Fibroblast of lung (primary cell): ENCODE results near the gene RABL2A.
"Not testable (repeated sequence)": the region's sequence is repeated elsewhere in the genome, so short reads cannot be mapped to it uniquely, and the experiment has no call there.

Experiments used
- EZH2 ChIP-seq: IDR thresholded peaks from 2 replicates; pipeline ENCODE4 v1.5.1; 2012; ENCODE audit warnings: low read length, control low read depth, mild to moderate bottlenecking; ENCODE audit errors: missing control alignments
- TF ChIP-seq, protein P1 (sequence below), 2 donors: IDR thresholded peaks in 1 of 2; conservative IDR thresholded peaks in 1 of 2; 1 replicate in 1 of 2; 2 replicates in 1 of 2; pipeline ENCODE4 v1.5.1; 2011 to 2012; ENCODE audit warnings: low read length in 2 of 2, control low read depth in 1 of 2, inconsistent platforms in 1 of 2, low read depth in 1 of 2, mild to moderate bottlenecking in 1 of 2

DNA sequence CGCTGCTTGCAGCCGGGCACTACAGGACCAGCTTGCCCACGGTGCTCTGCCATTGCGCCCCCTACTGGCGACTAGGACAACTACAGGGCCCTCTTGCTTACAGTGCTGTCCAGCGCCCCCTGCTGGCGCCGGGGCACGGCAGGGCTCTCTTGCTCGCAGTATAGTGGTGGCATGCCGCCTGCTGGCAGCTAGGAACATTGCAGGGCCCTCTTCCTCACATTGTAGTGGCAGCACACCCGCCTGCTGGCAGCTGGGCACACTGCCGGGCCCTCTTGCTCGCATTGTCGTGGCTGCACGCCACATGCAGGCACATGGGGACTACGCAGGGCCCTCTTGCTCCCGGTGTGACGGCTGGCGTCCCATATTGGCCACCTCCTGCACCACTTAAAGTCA lies 23.0 kb upstream of the RABL2A start:
- TF ChIP-seq, protein P1, sequence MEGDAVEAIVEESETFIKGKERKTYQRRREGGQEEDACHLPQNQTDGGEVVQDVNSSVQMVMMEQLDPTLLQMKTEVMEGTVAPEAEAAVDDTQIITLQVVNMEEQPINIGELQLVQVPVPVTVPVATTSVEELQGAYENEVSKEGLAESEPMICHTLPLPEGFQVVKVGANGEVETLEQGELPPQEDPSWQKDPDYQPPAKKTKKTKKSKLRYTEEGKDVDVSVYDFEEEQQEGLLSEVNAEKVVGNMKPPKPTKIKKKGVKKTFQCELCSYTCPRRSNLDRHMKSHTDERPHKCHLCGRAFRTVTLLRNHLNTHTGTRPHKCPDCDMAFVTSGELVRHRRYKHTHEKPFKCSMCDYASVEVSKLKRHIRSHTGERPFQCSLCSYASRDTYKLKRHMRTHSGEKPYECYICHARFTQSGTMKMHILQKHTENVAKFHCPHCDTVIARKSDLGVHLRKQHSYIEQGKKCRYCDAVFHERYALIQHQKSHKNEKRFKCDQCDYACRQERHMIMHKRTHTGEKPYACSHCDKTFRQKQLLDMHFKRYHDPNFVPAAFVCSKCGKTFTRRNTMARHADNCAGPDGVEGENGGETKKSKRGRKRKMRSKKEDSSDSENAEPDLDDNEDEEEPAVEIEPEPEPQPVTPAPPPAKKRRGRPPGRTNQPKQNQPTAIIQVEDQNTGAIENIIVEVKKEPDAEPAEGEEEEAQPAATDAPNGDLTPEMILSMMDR (conservative IDR thresholded peaks at IDR 0.05 in 1 of 2, IDR thresholded peaks at IDR 0.05 in 1 of 2; ENCODE audit: low read depth in 1 of 2, low read length in 2 of 2), result peak; percentile 85 to 93
- TF ChIP-seq EZH2, result not testable (repeated sequence)
